Urinary bladder (tissue), 4 donors: ENCODE results near the gene SCRN1. TPM values are rescaled to one million over a fixed set of nuclear protein-coding genes. Genes with fewer than 3 reads are reported as not detected.

ENCODE experiments used
- DNase-seq: peaks from one replicate; pipeline ENCODE4 v3.0.0-alpha.2; 2015; ENCODE audit errors: extremely low spot score
- H3K27ac ChIP-seq: one replicate; pipeline ENCODE4 v1.5.1; 2013; ENCODE audit warnings: low read depth, mild to moderate bottlenecking, moderate library complexity
- H3K36me3 ChIP-seq: one replicate; pipeline ENCODE4 v1.6.1; 2013; ENCODE audit warnings: mild to moderate bottlenecking, moderate library complexity; ENCODE audit not compliant: insufficient read depth
- H3K4me1 ChIP-seq: one replicate; pipeline ENCODE4 v1.6.1; 2013; ENCODE audit warnings: mild to moderate bottlenecking, moderate library complexity; ENCODE audit not compliant: insufficient read depth
- H3K4me3 ChIP-seq: one replicate; pipeline ENCODE4 v1.5.1; 2013; ENCODE audit warnings: low read depth, low read length
- WGBS: extraction: QIAGEN DNeasy Blood & Tissue Kit; methylation state at CpG from one replicate; pipeline ENCODE4 v1.1.7; 2013; 5-methylcytosine and 5-hydroxymethylcytosine counted together
- polyA plus RNA-seq: library from polyadenylated mRNA; stranded (reverse); fragments of 200-250 nt; gene quantifications from one replicate; pipeline ENCODE4 v1.2.3, GENCODE V29; 2013
- total RNA-seq: library from RNA; depleted of rRNA; stranded (reverse); fragments of >200 nt; gene quantifications from one replicate; pipeline ENCODE4 v1.2.3, GENCODE V29; 2014
- donor health status: healthy with polysubstance abuse.
- donor health status: healthy.

The SCRN1 gene
- total and polyA plus RNA-seq, 2 donors: 39.6 to 44.5 TPM

DNA sequence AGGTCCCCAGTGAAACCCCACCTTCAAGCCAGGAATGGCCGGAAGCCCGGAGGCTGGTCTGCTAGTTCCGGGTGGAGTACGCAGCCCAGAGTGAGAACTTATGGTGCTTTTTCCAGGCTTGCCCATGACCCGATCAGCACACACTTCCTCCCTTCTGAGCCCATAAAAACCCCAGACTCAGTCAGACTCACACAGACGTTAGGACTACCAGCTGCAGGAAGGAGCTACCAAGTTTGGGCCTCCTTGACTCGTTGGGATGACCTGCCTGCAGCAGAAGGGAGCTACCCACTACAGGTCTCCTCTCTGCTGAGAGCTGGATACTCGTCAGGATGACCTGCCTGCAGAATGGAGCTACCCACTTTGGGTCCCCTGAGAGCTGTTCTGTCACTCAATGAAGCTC lies 39.1 kb downstream of the SCRN1 start:
- H3K36me3 ChIP-seq: no peaks in the 10 kb centered on the region
- no peak overlapping the region for H3K4me3 ChIP-seq
- no peak for DNase-seq
- 93% methylated on average over 8 of the region's 8 CpGs for WGBS
- no peak overlapping the region for H3K27ac ChIP-seq
- H3K4me1 ChIP-seq: no peaks in the 10 kb centered on the region

DNA sequence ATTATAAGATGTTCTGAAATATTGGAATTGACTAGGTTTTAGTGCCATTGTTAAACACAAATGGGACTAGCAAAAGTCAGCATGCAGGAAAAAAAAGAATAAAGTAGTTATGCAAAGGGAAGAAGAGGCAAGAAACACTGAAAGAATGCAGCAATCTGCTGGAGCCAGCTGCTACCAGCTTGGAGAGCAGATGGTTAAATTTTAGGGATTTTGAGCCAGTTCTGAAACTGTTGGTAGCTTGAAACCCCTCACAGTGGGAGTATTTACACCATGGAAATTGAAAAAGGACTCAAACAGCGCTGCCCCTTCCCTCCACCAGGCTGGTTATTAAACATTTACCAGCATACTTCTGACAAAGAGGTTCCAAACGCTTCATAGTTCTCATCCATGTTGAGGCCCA lies 41.0 kb downstream of the SCRN1 start:
- H3K27ac ChIP-seq: no peak overlapping the region
- WGBS: 78% methylated on average over 2 of the region's 2 CpGs

DNA sequence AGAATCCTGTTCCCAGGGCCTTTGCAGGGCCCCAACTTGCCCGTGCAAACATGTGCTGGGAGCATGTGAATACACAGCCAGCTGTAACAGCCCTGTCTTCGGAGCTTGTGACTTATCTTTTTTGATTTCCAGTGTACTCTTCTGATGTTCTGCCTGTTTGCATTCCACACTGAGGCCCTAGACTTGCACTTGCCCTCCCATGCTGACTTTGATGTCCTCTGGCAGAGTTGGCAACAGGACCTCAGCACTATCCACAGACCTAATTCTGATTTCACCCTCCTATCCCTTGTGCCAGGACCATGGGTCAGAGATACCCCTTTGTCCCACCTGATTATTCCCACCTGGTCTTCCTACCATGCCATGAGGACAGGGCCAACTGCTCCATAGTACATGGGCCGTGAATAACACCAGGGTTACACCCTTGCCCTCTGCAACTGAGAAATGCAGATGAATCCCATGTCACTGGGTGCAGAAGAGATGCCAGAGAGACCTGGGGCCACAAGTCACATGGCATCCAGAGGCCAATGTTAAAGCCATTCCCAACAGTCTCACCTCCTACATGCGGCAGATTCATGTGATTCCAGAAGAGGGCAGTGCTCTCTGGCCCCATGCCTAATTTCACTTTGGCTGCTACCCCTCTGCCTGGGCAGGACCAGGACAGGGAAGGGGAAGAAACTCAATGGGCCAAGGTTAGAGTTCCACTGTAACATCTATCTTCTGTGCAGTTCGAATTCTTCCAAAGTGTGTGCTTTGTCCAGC lies 43.0 kb downstream of the SCRN1 start:
- no peaks in the 10 kb centered on the region for H3K36me3 ChIP-seq

More for the DNA sequence above, 41.0 kb downstream of the SCRN1 start:
- Histone ChIP-seq H3K4me3 (no peak overlapping the region), H3K4me1 (no peaks in the 10 kb centered on the region), H3K36me3 (no peaks in the 10 kb centered on the region)
- DNase-seq: no peak

DNA sequence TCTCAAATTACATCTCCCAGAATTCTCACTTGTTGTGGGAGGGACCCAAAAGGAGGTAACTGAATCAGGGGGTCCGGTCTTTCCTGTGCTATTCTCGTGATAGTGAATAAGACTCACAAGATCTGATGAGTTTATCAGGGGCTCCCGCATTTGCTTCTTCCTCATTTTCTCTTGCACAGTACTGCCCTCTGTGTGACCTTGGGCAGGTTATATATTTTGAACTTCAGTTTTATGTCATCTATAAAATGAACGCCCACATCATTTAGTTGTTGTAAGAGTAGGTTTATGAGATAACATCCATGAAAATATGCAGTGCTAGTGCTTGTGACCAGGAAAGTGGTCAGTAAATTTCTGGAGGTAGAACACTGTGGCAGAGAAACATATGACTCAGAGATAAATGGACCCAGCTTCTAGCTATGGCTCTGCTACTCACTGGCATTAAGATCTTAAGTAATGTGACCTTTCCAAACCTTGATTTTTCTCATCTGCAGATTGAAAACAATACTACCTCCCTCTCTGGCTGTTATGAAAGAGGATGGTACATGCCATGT lies 44.3 kb downstream of the SCRN1 start:
- 92% methylated on average over 4 of the region's 4 CpGs for WGBS
- Histone ChIP-seq H3K4me1 (no peaks in the 10 kb centered on the region), H3K27ac (no peak overlapping the region), H3K36me3 (no peaks in the 10 kb centered on the region), H3K4me3 (no peak overlapping the region)
- no peak for DNase-seq

More for the DNA sequence above, 43.0 kb downstream of the SCRN1 start:
- Histone ChIP-seq H3K27ac (no peak overlapping the region), H3K4me3 (no peak overlapping the region), H3K4me1 (no peaks in the 10 kb centered on the region)
- WGBS: 85% methylated on average over 5 of the region's 5 CpGs
- no peak for DNase-seq

DNA sequence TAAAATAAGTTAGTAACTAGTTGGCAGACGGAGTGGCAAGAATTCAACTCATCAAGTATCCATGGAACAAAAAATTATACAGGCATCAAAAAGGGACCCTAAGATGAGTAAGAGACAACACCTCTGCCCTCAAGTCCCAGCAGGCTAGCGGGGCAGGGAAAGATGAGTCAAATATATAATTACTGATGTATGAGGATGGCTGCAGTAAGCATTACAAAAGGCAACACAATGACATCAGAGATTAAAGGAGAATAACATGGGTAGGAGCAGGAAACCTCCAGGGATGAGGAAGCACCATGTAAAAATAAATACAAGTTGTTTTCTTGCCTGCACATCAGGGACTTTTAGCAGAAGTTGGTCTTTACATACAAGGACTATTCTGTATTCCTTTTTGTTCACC lies 49.4 kb downstream of the SCRN1 start:
- H3K36me3 ChIP-seq: no peaks in the 10 kb centered on the region
- no peaks in the 10 kb centered on the region for H3K4me1 ChIP-seq
- no peak overlapping the region for H3K4me3 ChIP-seq
- no peak for DNase-seq
- no peak overlapping the region for H3K27ac ChIP-seq
- WGBS: 96% methylated on average over 2 of the region's 2 CpGs

DNA sequence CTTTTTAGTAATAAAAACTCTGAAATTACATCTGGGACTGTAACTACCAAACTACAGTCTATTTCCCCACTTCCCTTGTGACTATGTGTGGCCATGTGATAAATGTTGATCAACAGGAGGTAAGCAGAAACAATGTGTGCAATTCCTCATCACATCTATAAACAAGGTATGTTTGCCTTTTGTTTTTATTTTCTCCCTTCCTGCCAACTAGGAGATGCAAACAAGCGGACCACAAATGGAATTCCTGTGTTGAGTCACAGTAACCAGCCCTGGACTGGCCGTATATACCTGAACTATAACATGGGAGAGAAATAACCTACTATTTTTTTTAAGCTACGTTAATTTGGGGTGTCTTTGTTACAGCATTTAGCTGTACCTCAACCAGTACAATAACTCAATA lies 52.5 kb downstream of the SCRN1 start:
- 95% methylated on average over 3 of the region's 3 CpGs for whole genome bisulfite sequencing
- Histone ChIP-seq H3K4me1 (no peaks in the 10 kb centered on the region), H3K36me3 (no peaks in the 10 kb centered on the region), H3K27ac (no peak overlapping the region), H3K4me3 (no peak overlapping the region)
- DNase-seq: no peak

DNA sequence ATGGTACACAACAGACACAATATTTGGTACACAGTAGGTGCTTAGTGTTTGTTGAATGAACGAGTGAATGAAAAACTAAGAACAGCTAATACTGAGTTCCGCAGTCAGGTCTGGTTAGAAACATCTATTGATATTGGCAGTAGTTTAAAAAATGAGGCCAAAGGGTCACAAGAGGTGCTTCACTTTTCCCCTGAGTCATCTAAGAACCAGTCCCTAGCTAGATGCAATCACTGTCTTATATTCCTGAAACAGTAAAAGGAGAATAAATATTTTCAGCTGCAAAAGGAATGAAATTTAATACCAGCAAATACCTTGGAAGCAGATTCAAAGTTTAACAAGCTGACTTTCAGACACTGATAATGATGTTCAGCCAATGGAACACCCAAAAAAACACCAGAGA lies 54.5 kb downstream of the SCRN1 start:
- no peak for DNase-seq
- no peak overlapping the region for H3K27ac ChIP-seq
- H3K4me3 ChIP-seq: no peak overlapping the region
- no peaks in the 10 kb centered on the region for H3K4me1 ChIP-seq
- H3K36me3 ChIP-seq: no peaks in the 10 kb centered on the region
- 67% methylated on average over 2 of the region's 2 CpGs for WGBS

DNA sequence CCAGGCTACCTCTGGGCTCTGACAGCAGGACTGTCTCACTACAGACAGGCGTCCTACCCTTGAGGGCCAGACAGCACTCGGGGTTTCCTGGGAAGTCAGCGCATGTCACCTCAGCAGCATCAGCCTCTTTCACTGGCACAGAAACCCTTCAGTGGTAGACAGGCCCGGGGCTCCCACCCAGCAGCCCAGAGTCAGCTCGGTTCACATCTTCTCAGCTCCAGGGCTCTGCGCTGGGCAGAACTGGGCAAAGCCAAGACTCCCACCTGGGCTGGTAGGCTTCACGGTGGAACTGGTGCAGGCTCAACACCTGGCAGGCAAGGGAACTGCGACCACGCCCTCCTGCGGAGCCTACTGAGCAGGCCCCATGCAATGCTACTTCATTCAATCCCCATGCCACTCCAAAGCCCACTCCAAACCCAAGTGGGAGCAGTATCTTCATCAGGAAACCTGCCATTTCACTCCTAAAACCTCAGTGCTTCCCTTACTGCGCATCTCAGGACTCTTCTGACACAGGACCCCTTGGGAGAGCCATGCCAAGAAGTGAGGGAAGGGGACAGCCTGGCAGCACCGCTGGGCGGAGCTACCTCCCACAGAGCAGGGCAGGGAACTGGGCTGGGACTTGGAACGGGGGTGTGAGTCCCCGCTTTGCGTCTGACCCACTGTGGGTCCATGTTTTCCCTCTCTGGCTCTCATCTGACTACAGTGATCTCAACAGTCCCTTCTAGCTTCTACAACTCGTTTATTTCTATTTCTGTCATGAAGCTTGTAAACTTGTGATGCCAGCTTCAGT lies 60.4 kb downstream of the SCRN1 start:
- no peaks in the 10 kb centered on the region for H3K4me1 ChIP-seq
- H3K4me3 ChIP-seq: no peak overlapping the region
- H3K36me3 ChIP-seq: no peaks in the 10 kb centered on the region
- H3K27ac ChIP-seq: no peak overlapping the region
- DNase-seq: no peak
- 88% methylated on average over 17 of the region's 17 CpGs for WGBS

DNA sequence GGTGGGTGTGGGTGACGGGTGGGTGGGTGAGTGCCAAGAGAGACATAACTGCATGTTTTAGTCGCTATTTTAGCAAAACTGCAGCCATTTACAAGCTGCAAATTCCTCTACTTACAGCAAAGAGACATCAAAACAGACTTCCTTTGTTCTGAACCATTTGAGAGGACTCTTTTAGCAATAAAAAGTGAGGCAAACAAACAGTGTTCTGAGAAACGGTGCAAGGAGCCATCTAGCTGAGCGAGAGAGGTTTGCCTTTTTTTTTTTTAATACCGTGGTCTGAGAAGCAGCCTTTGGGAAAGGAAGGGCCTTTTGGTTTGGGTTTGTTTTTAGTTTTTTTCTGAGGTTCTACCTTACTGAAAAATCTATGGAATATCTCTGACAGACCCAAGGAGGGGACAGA lies 62.9 kb downstream of the SCRN1 start:
- peaks cover 5% of the 10 kb centered on the region for H3K36me3 ChIP-seq
- no peak overlapping the region for H3K4me3 ChIP-seq
- no peaks in the 10 kb centered on the region for H3K4me1 ChIP-seq
- no peak for DNase-seq
- 51% methylated on average over 5 of the region's 5 CpGs for WGBS
- H3K27ac ChIP-seq: no peak overlapping the region

DNA sequence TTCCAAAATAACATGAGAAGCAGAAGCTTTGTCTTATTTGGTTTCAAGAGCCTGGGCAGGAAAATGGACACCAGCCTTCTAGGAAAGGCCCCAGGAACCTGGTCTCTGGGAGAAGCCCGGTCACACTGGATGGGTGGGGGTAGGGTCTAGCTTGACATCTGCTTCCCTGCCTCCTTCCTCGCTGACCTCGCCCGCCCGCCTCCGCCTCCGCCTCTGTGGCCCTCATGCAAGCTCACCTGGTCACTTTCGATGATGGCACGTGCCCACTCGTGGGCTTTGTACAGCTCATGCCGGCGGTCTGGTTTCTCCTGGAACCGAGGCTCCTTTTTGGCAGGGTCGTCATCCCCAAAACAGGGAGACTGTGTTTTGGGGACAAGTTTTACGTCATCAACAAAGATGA lies 63.4 kb downstream of the SCRN1 start:
- DNase-seq: no peak
- WGBS: 94% methylated on average over 15 of the region's 15 CpGs
- H3K4me1 ChIP-seq: no peaks in the 10 kb centered on the region
- no peak overlapping the region for H3K27ac ChIP-seq
- H3K4me3 ChIP-seq: no peak overlapping the region
- H3K36me3 ChIP-seq: peaks cover 5% of the 10 kb centered on the region

DNA sequence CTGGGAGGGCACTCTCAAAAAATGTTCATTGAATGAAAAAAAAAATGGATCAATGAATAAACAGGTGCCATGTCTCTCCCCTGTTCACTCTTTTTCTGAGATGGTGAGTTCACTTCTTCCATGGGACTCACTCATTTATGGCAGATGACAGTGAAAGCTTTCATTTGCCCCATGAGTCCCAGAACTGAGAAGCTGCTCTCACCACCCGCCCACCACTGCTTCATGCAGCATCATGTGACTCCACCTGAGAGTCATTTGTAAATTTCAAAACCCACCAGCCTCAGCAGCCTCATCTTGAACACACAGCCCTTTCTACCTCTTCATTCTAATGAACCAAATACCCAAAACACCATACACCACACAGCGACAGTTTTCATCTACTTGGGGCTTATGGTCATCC lies 64.9 kb downstream of the SCRN1 start:
- Histone ChIP-seq H3K4me3 (no peak overlapping the region), H3K27ac (no peak overlapping the region), H3K36me3 (peaks cover 5% of the 10 kb centered on the region), H3K4me1 (no peaks in the 10 kb centered on the region)
- no peak for DNase-seq
- WGBS: 89% methylated on average over 2 of the region's 2 CpGs

DNA sequence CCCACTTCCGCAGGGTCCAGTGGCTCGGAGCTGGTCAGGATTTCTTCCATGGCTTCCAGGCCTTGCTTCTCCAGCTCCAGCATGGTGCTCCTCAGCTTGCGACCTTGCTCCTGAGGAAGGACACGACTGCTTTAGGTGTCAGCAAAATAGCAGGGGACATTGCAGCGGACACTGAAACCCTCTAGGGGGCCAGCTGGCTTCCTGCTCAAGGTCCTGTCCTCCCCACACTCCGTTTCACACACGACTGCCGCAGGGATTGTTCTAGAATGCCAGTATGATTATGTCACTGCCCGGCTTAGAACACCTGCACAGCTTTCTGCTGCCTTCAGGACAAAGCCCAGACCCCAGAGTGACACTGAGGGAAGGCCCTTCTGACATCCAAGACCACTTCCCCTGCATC lies 65.6 kb downstream of the SCRN1 start:
- Histone ChIP-seq H3K27ac (no peak overlapping the region), H3K4me3 (no peak overlapping the region), H3K4me1 (no peaks in the 10 kb centered on the region), H3K36me3 (peaks cover 5% of the 10 kb centered on the region)
- no peak for DNase-seq
- 76% methylated on average over 9 of the region's 9 CpGs for WGBS

DNA sequence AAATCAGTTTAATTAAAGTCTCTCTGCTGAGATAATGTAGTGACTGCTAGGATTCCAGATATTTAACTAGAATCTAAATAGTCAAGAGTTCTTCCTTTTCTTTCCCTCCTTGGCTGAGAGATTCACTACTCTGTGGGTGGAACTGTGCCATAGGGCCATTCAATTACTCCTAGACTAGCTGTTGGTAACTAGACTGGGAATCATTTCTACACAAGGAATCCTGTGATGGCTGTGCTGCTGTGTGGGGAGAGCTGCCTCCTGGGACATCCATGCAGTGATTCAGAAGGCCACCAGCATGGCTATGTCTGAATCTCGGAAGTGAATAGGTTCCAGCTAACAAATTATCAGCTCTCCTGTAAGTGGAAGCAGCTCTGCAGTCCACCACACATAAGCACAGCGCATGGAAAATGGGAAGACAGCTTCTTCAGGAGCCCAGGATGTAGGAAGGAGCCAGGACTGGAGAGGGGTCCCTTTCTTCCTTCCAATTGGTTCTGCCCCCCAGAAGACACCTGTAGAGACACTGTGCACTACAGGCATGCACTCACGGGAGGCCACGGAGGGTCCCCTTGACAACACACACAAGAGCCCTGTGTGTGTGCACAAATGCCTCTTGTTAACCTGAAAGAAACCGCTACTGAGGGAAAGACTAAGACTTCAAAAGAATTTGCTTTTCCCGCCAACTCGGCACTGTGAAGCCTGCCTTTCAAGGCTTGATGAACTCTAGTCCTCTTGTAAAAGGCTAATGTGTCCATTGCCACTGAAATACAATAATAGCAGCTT lies 66.5 kb downstream of the SCRN1 start:
- Histone ChIP-seq H3K4me1 (no peaks in the 10 kb centered on the region), H3K27ac (no peak overlapping the region), H3K4me3 (no peak overlapping the region), H3K36me3 (peaks cover 5% of the 10 kb centered on the region)
- DNase-seq: no peak
- 80% methylated on average over 7 of the region's 7 CpGs for WGBS
